NCI-H187 (cell line): Measurements from ENCODE around the gene STIM1.

Experiments
- DNase-seq, 2 experiments: peaks; one replicate each; lab custom pipeline; 2025; lab: John Stamatoyannopoulos, UW

Gene STIM1

GRCh38 chr11:3952715-3953114 lies 97.3 kb downstream of the STIM1 start:
- no peak for DNase-seq

GRCh38 chr11:3953327-3953726 lies 97.9 kb downstream of the STIM1 start:
- no peak for DNase-seq

DNA sequence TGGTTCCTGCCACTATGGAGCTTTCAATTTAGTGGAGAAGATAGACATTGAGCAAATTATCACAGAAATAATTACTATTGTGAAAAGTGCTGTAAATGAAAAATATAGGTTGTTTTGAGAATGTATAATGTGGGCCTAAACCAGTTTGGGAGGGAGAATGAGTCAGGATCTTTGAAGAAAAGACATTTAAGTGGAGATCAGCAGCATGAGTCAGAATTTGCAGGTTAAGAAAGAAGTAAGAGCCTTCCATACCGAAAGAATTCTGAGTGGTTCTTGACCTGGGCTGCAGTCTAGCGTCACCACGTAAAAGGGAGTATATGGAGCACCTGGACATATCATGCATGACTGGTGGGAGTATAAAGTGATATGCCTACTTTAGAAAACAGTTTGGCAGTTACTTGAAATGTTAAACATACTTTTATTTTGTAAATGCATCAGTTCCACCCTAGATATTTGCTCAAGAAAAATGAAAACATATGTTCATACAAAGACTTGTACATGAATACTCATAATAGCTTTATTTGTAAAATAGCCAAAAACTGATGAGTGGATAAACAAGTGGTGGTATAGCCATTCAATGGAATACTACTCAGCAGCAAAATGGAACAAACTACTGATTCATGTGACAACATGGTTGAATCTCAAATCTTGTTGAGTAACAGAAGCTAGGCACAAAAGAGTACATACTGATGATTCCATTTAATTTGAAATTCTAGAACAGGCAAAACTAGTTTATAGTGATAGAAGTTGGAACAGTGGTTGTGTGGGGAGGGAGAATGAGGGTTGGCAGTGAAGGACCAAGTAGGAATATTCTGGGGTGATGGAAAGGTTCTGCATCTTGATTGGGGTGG lies 99.2 kb downstream of the STIM1 start:
- DNase-seq = no peak

GRCh38 chr11:3955299-3955665 lies 99.8 kb downstream of the STIM1 start:
- no peak for DNase-seq

- DNase-seq = no peak
Measured at GRCh38 chr11:3956038-3956437, 100.6 kb downstream of the STIM1 start.

DNA sequence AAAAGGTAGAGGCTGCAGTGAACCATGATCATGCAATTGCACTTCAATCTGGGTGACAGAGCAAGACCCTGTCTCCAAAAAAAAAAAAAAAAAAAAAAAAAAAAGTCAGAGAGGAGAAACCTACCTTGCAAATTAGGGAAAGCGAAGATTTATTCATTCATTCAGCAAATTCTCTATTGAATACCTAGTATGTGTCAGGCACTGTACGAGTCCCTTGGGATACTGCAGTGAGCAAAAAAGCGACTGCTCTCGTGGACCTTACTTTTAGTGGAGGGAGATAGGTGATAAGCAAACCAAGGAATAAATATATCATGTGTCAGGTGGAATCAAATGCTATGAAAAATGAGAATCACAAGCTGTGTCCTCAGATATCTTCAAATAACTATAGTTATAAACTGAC lies 101.3 kb downstream of the STIM1 start:
- no peak for DNase-seq

DNA sequence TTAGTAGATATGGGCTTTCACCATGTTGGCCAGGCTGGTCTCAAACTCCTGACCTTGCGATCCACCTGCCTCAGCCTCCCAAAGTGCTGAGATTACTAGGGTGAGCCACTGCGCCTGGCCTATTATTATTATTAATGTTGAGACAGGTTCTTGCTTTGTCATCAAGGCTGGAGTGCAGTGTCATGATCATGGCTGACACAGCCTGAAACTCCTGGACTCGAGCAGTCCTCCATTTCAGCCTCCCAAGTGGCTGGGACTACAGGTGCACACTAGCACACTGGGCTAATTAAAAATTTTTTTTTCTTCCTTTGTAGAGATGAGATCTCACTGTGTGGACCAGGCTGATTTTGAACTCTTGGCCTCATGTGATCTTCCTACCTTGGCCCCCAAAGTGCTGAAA lies 102.0 kb downstream of the STIM1 start:
- no peak for DNase-seq

DNA sequence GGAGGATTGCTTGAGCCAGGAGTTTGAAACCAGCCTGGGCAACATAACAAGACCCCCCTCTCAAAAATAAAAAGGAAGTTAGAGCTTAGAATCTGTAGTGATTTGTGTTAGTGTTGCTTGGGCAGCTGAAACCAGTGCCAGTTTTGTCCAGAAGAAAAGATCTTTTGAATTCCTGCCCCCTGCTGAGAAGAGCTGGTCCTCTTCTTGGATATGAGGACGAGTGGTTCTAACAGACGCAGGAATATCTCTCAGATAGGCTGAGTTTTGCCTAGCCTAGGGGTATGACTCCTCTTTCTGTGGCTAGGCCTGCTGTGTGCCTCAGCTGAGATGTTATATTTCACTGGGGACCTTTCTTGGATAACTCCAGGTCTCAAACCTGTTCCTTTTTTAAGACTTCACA lies 102.8 kb downstream of the STIM1 start:
- no peak for DNase-seq

DNA sequence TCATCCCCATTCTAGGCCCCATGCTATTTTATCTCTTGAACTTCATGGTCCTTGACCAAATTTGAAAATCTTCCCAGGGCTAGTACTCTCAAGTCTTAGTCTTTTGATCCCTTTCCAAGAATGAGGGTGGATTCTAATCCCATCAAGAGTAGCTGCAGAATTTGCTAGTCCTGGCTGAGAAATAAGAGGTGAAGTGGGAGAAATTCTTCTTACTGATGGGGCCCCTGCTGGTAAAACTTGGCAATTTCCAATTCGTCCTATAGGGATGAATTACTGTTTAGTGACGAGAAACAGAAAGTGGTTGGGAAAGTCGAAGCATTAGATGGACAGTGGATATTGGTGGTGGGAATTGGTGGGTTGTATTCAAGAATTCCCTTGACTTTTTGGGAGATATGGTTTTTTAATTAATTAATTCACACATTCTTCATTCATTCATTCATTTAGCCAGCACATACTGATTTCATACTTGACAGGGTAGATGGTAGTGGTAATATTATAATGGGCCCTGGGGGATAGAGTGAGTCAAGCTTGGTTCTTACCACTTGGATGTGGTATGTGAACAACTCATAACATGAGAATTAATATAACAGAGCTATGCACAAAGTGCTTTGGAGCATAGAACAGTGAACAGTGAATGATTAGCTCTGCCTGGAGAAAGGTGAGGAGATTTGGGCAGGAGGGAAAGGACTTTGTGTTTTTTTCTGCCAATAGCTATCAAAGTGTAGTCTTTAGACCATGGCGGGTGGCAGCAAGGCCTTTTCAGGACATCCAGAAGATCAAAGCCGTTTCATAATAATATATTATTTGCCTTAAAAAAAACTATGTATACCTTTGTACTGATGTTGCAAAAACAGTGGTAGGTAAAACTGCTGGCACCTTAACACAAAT lies 103.8 kb downstream of the STIM1 start:
- no peak for DNase-seq

GRCh38 chr11:3959903-3960265 lies 104.4 kb downstream of the STIM1 start:
- DNase-seq = no peak

DNA sequence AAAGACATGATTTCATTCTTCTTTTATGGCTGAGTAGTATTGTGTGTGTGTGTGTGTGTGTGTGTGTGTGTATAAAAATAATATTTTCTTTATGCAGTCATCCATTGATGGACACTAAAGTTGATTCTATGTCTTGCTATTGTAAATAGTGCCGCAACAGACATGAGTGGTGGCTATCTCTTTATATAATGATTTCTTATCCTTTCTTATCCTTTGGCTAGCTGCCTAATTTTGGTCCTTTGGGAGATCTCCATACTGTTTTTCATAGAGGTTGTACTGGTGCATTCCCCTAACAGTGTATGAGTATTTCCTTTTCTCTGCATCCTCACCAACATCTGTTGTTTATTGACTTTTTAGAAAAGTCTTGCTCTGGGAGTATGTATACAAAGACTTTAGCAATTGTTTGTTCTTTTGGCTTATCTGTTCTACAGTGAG lies 107.0 kb downstream of the STIM1 start:
- no peak for DNase-seq

DNA sequence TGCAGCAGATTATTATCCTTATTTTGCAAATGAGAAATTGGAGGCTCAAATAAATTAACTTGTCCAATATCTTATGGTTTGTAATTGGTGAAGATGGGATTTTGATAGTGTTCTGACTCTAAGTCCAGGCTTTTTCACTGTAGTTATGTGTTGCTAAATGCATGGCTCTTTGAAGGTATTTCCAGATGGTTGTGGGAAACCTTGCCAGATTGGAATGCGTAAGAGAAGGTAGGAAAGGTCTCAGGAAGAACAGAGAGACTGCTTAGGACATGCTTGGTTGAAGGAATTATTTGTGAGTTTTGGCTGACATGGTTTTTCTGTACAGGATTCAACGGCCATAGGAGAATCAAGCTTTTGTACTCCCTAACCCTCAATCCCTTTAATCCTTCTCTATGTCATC lies 108.6 kb downstream of the STIM1 start:
- no peak for DNase-seq

- DNase-seq = no peak
Measured at GRCh38 chr11:3964935-3965604, 109.6 kb downstream of the STIM1 start.

DNA sequence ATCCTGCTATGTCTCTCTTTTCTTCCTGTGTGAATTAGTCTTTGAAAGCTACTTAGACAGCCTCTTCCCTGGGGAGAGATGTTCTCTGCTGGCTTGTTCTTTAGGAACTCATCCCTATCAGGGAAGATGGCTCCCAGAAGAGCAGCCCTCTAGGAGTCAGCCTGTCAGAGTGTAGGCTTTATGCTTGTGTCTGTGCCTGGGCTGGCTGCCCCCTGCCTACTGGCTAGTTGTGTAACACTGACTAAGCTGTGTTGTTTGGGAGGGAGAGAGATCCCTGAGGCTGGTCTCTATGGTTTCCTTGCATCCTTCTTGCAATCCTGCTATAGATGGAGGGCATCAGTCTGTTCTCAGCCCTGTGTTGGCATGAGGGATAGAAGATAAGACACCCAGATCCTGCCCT lies 112.2 kb downstream of the STIM1 start:
- DNase-seq = no peak

- no peak for DNase-seq
Measured at GRCh38 chr11:3969200-3969599, 113.7 kb downstream of the STIM1 start.

- DNase-seq = no peak
Measured at GRCh38 chr11:3969613-3970012, 114.1 kb downstream of the STIM1 start.

DNA sequence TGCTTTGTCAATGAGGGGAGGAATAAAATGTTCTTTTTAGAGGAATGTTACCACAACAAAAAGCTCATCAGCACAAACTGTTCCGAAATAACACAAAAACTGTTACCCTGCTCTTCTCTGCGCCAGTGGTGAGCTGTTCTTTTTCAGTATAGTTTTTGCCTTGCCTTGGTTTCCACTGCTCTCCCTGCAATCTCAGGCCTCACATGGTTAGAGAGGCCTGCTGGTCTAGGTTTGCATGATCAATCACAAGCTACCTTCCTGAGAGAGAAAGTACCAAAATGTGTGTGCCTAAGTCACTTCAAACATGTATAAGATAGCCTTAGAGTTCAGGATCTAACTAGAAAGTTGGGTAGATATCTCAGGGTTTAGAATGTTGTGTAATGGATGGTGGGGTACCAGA lies 114.6 kb downstream of the STIM1 start:
- no peak for DNase-seq

DNA sequence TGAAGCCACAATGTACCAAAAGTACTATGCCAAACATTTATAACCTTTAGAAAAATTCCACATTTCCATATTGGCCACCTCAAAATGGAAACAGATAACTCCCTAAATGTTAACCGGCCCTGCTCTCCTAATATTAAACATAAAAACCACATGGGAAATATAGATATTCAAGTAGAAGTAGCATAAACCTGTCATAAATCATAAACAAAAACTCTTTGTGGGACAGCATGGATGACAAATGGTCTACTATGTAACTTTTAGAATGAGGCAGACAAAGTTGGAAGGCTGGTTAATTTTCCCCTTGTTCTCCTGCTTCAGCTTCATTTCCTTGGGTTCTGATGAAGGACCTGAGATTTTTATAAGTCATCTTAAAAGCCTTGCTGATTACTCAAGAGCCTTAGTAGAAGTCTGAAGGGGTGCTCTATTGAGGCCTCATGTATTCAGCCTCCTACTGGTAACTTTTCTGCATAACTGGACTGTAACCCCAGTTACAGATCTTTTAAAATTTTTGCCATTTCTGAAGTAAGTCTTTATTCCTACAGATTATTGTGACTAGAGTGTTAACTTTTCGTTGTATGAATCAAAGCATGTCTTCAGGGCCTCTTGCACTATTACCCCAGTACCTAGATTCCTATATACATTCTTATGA lies 116.4 kb downstream of the STIM1 start:
- no peak for DNase-seq

DNA sequence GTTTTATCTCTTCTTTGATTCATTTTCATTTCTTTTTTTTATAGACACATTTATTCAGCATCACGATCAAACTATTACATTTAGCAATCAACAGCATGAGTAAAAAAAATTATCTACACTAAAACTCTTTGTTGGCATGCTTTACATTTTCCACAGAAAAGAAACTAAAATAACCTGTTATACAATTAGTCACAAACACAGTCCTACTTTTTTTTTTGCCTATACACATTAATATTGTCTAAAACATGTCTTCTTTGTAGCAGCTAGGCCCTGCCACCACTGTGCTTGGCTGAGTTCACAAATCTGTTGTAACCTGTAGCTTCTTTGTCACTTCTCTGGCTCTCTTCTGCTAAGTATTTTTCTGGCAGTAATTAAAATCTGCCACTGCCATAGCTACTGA lies 117.0 kb downstream of the STIM1 start:
- DNase-seq = no peak

GRCh38 chr11:3977078-3977477 lies 121.6 kb downstream of the STIM1 start:
- DNase-seq = no peak

GRCh38 chr11:3981084-3981633 lies 125.7 kb downstream of the STIM1 start:
- DNase-seq = no peak

DNA sequence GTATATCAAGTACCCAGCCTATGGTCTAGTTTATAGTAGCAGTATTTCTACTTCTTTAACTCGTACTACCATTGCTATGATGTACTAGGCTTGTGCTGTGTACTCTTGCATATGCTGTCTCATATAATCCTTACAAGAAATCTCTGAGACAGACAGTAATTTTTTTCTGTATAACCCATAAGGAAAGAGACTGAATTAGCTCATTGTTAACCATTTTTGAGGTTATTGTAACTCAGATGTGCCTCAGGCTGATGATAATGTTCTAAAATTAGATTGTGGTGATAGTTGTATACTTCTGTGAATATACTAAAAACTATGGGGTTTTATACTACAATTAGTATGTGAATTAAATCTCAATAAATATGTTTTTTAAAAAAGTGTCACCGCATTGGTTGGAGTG lies 127.0 kb downstream of the STIM1 start:
- no peak for DNase-seq
